ENCODE results near the gene RAB4A. TPM values are rescaled to one million over a fixed set of nuclear protein-coding genes. Genes with fewer than 3 reads are reported as not detected.
A peak's percentile ranks its signal among the peaks of the same experiment; 100 is the strongest.

Gene RAB4A
- total and polyA plus RNA-seq, 2 of the 13 experiments (the other 11 are each of a cell fraction or from before 2014, with no cell fraction given) = 56.0 to 80.1 TPM

DNA sequence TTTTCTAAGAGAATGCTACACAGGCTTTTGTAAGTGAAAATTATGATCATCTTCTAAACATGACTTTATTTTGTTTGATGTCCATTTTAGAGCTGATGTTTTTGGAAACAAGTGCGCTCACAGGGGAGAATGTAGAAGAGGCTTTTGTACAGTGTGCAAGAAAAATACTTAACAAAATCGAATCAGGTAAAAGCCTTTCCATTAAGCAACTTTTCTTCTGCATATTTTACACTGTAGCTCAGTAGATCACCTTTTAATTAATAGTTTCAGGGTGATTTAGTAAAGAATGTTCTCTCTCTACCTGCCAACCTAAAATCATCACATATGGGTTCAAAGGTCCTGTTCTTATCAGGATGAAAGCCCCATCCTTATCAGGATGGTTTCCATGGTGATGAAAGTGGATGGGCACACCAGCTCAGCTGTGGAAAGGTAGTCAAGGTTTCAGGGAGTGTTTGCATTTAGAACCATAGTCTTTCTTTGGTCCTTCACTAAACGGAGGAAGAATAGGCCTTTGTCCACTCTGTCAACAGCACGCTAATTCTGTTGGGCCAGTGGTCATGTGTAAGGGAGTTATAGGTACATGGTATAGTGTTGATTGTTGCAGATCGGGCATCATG is 28.1 kb downstream of the RAB4A start (continued):
- TF ChIP-seq, protein P1, sequence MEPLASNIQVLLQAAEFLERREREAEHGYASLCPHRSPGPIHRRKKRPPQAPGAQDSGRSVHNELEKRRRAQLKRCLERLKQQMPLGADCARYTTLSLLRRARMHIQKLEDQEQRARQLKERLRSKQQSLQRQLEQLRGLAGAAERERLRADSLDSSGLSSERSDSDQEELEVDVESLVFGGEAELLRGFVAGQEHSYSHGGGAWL (CRISPR knock-in tag; IDR thresholded peaks at IDR 0.05) = no peak
- TF ChIP-seq RFXANK (CRISPR knock-in tag; IDR thresholded peaks at IDR 0.05) (0 out of 2 replicates have a peak, but pooled peaks have one; percentile 51), EED (CRISPR knock-in tag; IDR thresholded peaks at IDR 0.05) (no peak), TRIM24 (CRISPR knock-in tag; IDR thresholded peaks at IDR 0.05) (no peak), ZNF781 (CRISPR knock-in tag; IDR thresholded peaks at IDR 0.05; ENCODE audit: borderline replicate concordance, not compliant biosample characterization) (no peak), ZNF230 (CRISPR knock-in tag; IDR thresholded peaks at IDR 0.05) (no peak), ZNF430 (CRISPR knock-in tag; IDR thresholded peaks at IDR 0.05) (no peak), ZSCAN21 (CRISPR knock-in tag; IDR thresholded peaks at IDR 0.05; ENCODE audit: borderline replicate concordance) (no peak), ATM (IDR thresholded peaks at IDR 0.05; ENCODE audit: borderline replicate concordance) (no peak), HNF4G (IDR thresholded peaks at IDR 0.05; ENCODE audit: borderline replicate concordance, low read depth, low read length) (peak; percentile 86), HNF4G (CRISPR knock-in tag; IDR thresholded peaks at IDR 0.05; ENCODE audit: borderline replicate concordance, low read depth) (peak; percentile 72; the same call in 1 of the 2 replicates), ARNTL (CRISPR knock-in tag; IDR thresholded peaks at IDR 0.05) (no peak), TCF7L2 (IDR thresholded peaks at IDR 0.05; ENCODE audit: low read depth, low read length) (no peak), ZNF747 (CRISPR knock-in tag; IDR thresholded peaks at IDR 0.05; ENCODE audit: borderline replicate concordance) (no peak), ZNF235 (CRISPR knock-in tag; IDR thresholded peaks at IDR 0.05; ENCODE audit: borderline replicate concordance) (no peak), KDM2A (CRISPR knock-in tag; IDR thresholded peaks at IDR 0.05; ENCODE audit: borderline replicate concordance, low read depth) (no peak), HNRNPUL1 (IDR thresholded peaks at IDR 0.05; ENCODE audit: low read depth, low read length) (no peak)
- TF ChIP-seq, protein P2, sequence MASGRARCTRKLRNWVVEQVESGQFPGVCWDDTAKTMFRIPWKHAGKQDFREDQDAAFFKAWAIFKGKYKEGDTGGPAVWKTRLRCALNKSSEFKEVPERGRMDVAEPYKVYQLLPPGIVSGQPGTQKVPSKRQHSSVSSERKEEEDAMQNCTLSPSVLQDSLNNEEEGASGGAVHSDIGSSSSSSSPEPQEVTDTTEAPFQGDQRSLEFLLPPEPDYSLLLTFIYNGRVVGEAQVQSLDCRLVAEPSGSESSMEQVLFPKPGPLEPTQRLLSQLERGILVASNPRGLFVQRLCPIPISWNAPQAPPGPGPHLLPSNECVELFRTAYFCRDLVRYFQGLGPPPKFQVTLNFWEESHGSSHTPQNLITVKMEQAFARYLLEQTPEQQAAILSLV (CRISPR knock-in tag; IDR thresholded peaks at IDR 0.05; ENCODE audit: borderline replicate concordance) = no peak
- TF ChIP-seq, protein P3, sequence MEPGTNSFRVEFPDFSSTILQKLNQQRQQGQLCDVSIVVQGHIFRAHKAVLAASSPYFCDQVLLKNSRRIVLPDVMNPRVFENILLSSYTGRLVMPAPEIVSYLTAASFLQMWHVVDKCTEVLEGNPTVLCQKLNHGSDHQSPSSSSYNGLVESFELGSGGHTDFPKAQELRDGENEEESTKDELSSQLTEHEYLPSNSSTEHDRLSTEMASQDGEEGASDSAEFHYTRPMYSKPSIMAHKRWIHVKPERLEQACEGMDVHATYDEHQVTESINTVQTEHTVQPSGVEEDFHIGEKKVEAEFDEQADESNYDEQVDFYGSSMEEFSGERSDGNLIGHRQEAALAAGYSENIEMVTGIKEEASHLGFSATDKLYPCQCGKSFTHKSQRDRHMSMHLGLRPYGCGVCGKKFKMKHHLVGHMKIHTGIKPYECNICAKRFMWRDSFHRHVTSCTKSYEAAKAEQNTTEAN (CRISPR knock-in tag; conservative IDR thresholded peaks at IDR 0.05) = no peak
- TF ChIP-seq, protein P4, sequence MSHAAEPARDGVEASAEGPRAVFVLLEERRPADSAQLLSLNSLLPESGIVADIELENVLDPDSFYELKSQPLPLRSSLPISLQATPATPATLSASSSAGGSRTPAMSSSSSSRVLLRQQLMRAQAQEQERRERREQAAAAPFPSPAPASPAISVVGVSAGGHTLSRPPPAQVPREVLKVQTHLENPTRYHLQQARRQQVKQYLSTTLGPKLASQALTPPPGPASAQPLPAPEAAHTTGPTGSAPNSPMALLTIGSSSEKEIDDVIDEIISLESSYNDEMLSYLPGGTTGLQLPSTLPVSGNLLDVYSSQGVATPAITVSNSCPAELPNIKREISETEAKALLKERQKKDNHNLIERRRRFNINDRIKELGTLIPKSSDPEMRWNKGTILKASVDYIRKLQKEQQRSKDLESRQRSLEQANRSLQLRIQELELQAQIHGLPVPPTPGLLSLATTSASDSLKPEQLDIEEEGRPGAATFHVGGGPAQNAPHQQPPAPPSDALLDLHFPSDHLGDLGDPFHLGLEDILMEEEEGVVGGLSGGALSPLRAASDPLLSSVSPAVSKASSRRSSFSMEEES (CRISPR knock-in tag; IDR thresholded peaks at IDR 0.05) = 0 out of 2 replicates have a peak, but pooled peaks have one; percentile 26
- TF ChIP-seq, protein P5, sequence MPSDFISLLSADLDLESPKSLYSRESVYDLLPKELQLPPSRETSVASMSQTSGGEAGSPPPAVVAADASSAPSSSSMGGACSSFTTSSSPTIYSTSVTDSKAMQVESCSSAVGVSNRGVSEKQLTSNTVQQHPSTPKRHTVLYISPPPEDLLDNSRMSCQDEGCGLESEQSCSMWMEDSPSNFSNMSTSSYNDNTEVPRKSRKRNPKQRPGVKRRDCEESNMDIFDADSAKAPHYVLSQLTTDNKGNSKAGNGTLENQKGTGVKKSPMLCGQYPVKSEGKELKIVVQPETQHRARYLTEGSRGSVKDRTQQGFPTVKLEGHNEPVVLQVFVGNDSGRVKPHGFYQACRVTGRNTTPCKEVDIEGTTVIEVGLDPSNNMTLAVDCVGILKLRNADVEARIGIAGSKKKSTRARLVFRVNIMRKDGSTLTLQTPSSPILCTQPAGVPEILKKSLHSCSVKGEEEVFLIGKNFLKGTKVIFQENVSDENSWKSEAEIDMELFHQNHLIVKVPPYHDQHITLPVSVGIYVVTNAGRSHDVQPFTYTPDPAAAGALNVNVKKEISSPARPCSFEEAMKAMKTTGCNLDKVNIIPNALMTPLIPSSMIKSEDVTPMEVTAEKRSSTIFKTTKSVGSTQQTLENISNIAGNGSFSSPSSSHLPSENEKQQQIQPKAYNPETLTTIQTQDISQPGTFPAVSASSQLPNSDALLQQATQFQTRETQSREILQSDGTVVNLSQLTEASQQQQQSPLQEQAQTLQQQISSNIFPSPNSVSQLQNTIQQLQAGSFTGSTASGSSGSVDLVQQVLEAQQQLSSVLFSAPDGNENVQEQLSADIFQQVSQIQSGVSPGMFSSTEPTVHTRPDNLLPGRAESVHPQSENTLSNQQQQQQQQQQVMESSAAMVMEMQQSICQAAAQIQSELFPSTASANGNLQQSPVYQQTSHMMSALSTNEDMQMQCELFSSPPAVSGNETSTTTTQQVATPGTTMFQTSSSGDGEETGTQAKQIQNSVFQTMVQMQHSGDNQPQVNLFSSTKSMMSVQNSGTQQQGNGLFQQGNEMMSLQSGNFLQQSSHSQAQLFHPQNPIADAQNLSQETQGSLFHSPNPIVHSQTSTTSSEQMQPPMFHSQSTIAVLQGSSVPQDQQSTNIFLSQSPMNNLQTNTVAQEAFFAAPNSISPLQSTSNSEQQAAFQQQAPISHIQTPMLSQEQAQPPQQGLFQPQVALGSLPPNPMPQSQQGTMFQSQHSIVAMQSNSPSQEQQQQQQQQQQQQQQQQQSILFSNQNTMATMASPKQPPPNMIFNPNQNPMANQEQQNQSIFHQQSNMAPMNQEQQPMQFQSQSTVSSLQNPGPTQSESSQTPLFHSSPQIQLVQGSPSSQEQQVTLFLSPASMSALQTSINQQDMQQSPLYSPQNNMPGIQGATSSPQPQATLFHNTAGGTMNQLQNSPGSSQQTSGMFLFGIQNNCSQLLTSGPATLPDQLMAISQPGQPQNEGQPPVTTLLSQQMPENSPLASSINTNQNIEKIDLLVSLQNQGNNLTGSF (CRISPR knock-in tag; IDR thresholded peaks at IDR 0.05) = no peak

Measured in HepG2 (cell line).